Karpas-422 (cell line): Measurements from ENCODE around the gene MSANTD3. TPM values are rescaled to one million over a fixed set of nuclear protein-coding genes. Genes with fewer than 3 reads are reported as not detected.

ENCODE experiments used
- DNase-seq: peaks from one replicate; pipeline ENCODE4 v3.0.0-alpha.2; 2015
- H2AFZ ChIP-seq: fragments of 200-600 bp; sonication (generic); 2 replicates; pipeline ENCODE4 v1.6.1; 2014; ENCODE audit warnings: antibody characterized with exemption, low read length, mixed read lengths
- H3K27ac ChIP-seq: fragments of 200-600 bp; sonication (generic); 2 replicates; pipeline ENCODE4 v1.5.1; 2014; ENCODE audit warnings: mild to moderate bottlenecking, low read length, moderate library complexity
- H3K27me3 ChIP-seq: fragments of 200-600 bp; sonication (generic); 2 replicates; pipeline ENCODE4 v1.6.1; 2014; ENCODE audit warnings: low read length, mixed read lengths
- H3K36me3 ChIP-seq: fragments of 200-600 bp; sonication (generic); 2 replicates; pipeline ENCODE4 v1.6.1; 2014; ENCODE audit warnings: low read length, mixed read lengths; ENCODE audit not compliant: insufficient read depth
- H3K4me1 ChIP-seq: fragments of 200-600 bp; sonication (generic); 2 replicates; pipeline ENCODE4 v1.6.1; 2014; ENCODE audit warnings: mild to moderate bottlenecking, low read length, mixed read lengths
- H3K4me2 ChIP-seq: fragments of 200-600 bp; sonication (generic); 2 replicates; pipeline ENCODE4 v1.6.1; 2014; ENCODE audit warnings: low read length, low read depth, mild to moderate bottlenecking; ENCODE audit not compliant: poor library complexity, severe bottlenecking
- H3K4me3 ChIP-seq: fragments of 200-600 bp; sonication (generic); 2 replicates; pipeline ENCODE4 v1.5.1; 2014; ENCODE audit warnings: mild to moderate bottlenecking, antibody characterized with exemption, low read length, mixed read lengths
- H3K79me2 ChIP-seq: fragments of 200-600 bp; sonication (generic); 2 replicates; pipeline ENCODE4 v1.6.1; 2014; ENCODE audit warnings: mild to moderate bottlenecking, low read length, mixed read lengths
- H3K9ac ChIP-seq: fragments of 200-600 bp; sonication (generic); 2 replicates; pipeline ENCODE4 v1.6.0; 2014; ENCODE audit warnings: low read length
- H3K9me2 ChIP-seq: fragments of 200-600 bp; sonication (generic), shearing (Covaris generic); replicated peaks from 2 replicates; pipeline ENCODE4 v1.6.0; 2014; ENCODE audit warnings: mild to moderate bottlenecking, low read length, moderate library complexity; ENCODE audit not compliant: insufficient read depth
- H3K9me3 ChIP-seq: fragments of 300-700, 200-600 bp; sonication (generic); 2 replicates; pipeline ENCODE4 v1.6.1; 2014; ENCODE audit warnings: low read length, mixed read lengths
- H4K20me1 ChIP-seq: fragments of 200-600 bp; sonication (generic); 2 replicates; pipeline ENCODE4 v1.6.1; 2014; ENCODE audit warnings: mild to moderate bottlenecking, antibody characterized with exemption, low read length, low read depth; ENCODE audit not compliant: insufficient read depth
- total RNA-seq: library from RNA; depleted of rRNA; stranded (reverse); fragments of >200 nt; shearing (Covaris generic); gene quantifications from 2 replicates; pipeline ENCODE4 v1.2.3, GENCODE V29; 2014; ENCODE audit warnings: low replicate concordance

Gene MSANTD3
- total RNA-seq, 1 experiment from 2014 or later, result 36.4 TPM

DNA sequence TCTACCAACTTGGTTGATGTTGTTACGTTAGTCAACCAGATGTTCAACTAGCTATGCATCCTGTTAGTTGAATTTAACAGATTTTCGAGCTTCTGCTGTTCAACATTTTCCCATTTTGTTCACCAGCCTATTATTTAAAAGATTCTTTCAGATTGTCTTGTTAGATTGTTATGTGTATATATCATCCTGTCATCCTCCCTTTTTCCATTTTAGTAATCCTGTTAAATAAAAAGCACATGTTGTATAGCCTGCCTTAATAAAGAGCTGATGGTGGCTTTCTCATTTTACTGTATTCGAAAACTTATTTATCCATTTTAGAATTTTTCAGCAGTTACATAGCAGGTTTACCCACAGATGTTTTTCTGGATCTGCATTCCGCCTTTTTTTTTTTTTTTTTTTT lies 50.3 kb downstream of the MSANTD3 start:
- H3K9me3 ChIP-seq, result no peaks in the 10 kb centered on the region
- H3K9ac ChIP-seq, result no peak overlapping the region
- no peak overlapping the region for H3K27ac ChIP-seq
- no peak for DNase-seq
- no peaks in the 10 kb centered on the region for H3K27me3 ChIP-seq
- no peak overlapping the region for H3K4me3 ChIP-seq
- no peaks in the 10 kb centered on the region for H3K4me1 ChIP-seq
- no peaks in the 10 kb centered on the region for H3K36me3 ChIP-seq
- no peaks in the 10 kb centered on the region for H4K20me1 ChIP-seq
- H3K4me2 ChIP-seq, result no peak overlapping the region
- no peaks in the 10 kb centered on the region for H3K9me2 ChIP-seq
- no peak overlapping the region for H2AFZ ChIP-seq
- no peaks in the 10 kb centered on the region for H3K79me2 ChIP-seq

- H3K4me3 ChIP-seq, result no peak overlapping the region
- no peaks in the 10 kb centered on the region for H3K27me3 ChIP-seq
- no peak overlapping the region for H3K4me2 ChIP-seq
- DNase-seq, result no peak
- H3K9me2 ChIP-seq, result no peaks in the 10 kb centered on the region
- H4K20me1 ChIP-seq, result no peaks in the 10 kb centered on the region
- H3K9me3 ChIP-seq, result no peaks in the 10 kb centered on the region
- H3K4me1 ChIP-seq, result no peaks in the 10 kb centered on the region
- H2AFZ ChIP-seq, result no peak overlapping the region
- H3K9ac ChIP-seq, result no peak overlapping the region
- no peak overlapping the region for H3K27ac ChIP-seq
- H3K79me2 ChIP-seq, result no peaks in the 10 kb centered on the region
- no peaks in the 10 kb centered on the region for H3K36me3 ChIP-seq
Observed at GRCh38 chr9:100478192-100478591, 51.2 kb downstream of the MSANTD3 start.

DNA sequence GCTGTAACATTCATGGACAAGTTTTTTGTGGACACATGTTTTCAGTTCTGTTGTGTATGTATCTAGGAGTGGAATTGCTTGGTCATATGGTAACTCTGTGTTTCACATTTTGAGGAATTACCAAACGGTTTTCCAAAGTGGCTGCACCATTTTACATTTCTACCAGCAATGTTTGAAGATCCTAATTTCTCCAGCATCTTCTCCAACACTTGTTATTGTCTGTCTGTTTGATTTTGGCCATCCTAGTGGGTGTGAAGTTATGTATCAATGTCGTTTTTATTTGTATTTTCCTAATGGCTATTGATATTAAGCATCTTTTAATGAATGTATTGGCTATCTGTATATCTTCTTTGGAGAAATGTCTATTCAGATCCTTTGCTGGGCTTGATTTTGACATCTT lies 52.9 kb downstream of the MSANTD3 start:
- Histone ChIP-seq H2AFZ (no peak overlapping the region), H3K79me2 (no peaks in the 10 kb centered on the region), H3K9me3 (no peaks in the 10 kb centered on the region), H3K27me3 (no peaks in the 10 kb centered on the region), H3K4me2 (no peak overlapping the region), H3K9me2 (no peaks in the 10 kb centered on the region), H3K9ac (no peak overlapping the region), H3K4me3 (no peak overlapping the region), H3K27ac (no peak overlapping the region), H3K4me1 (no peaks in the 10 kb centered on the region), H3K36me3 (no peaks in the 10 kb centered on the region), H4K20me1 (no peaks in the 10 kb centered on the region)
- DNase-seq, result no peak

GRCh38 chr9:100485196-100485595 lies 58.3 kb downstream of the MSANTD3 start:
- no peaks in the 10 kb centered on the region for H3K9me2 ChIP-seq
- H3K79me2 ChIP-seq, result no peaks in the 10 kb centered on the region
- no peak overlapping the region for H3K9ac ChIP-seq
- H2AFZ ChIP-seq, result no peak overlapping the region
- H3K4me1 ChIP-seq, result no peaks in the 10 kb centered on the region
- H4K20me1 ChIP-seq, result no peaks in the 10 kb centered on the region
- H3K36me3 ChIP-seq, result no peaks in the 10 kb centered on the region
- no peaks in the 10 kb centered on the region for H3K27me3 ChIP-seq
- no peak overlapping the region for H3K4me2 ChIP-seq
- no peak overlapping the region for H3K27ac ChIP-seq
- H3K4me3 ChIP-seq, result no peak overlapping the region
- no peak for DNase-seq
- no peaks in the 10 kb centered on the region for H3K9me3 ChIP-seq

- Histone ChIP-seq H3K4me2 (no peak overlapping the region), H3K27me3 (no peaks in the 10 kb centered on the region), H2AFZ (no peak overlapping the region), H3K4me1 (no peaks in the 10 kb centered on the region), H3K9me3 (no peaks in the 10 kb centered on the region), H3K4me3 (no peak overlapping the region), H3K9ac (no peak overlapping the region), H3K9me2 (no peaks in the 10 kb centered on the region), H3K27ac (no peak overlapping the region), H3K79me2 (no peaks in the 10 kb centered on the region), H4K20me1 (no peaks in the 10 kb centered on the region), H3K36me3 (no peaks in the 10 kb centered on the region)
- DNase-seq, result no peak
Observed at GRCh38 chr9:100486479-100487176, 59.7 kb downstream of the MSANTD3 start.

DNA sequence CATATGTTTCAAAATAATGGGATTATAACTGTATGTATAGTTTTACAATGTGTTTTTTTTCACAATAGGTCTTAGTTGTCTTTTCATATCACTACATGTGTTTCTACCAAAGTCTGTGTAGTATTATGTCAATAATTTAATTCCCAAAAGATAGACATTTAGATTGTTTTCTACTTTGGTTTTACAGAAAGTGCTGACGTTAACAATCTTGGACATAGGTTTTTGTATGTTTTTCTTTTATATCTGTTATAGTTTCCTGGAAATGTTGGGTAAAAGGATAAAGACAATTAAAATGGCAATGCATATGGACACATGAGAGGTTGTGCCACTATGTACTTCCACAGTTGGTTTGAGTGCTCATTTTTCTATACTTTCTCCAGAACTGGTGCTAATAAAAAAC lies 61.2 kb downstream of the MSANTD3 start:
- Histone ChIP-seq H3K4me2 (no peak overlapping the region), H3K27ac (no peak overlapping the region), H2AFZ (no peak overlapping the region), H3K4me1 (no peaks in the 10 kb centered on the region), H3K27me3 (no peaks in the 10 kb centered on the region), H3K9me3 (no peaks in the 10 kb centered on the region), H3K36me3 (no peaks in the 10 kb centered on the region), H3K9ac (no peak overlapping the region), H3K79me2 (no peaks in the 10 kb centered on the region), H4K20me1 (no peaks in the 10 kb centered on the region), H3K4me3 (no peak overlapping the region), H3K9me2 (no peaks in the 10 kb centered on the region)
- no peak for DNase-seq

DNA sequence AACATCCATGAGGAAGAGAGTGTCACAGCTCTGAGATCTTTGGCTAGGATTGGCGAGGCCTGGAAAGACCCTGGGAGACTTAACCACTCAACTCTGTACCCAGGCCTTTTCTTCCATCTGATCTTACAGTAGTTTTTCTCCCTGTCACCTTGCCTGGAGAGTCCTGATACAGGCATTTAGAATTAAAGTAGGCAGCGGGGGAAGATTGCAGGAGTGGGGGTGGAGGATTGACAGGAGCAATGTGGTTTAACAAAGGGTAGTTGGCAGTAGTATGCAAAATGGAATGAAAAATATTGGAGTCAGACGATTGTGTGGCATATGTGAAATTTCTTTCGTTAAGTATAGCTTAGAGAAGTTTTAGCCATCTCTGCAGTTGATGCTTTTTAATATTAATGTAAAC lies 62.9 kb downstream of the MSANTD3 start:
- no peak overlapping the region for H3K9ac ChIP-seq
- no peaks in the 10 kb centered on the region for H3K79me2 ChIP-seq
- no peak overlapping the region for H3K4me3 ChIP-seq
- H3K36me3 ChIP-seq, result no peaks in the 10 kb centered on the region
- no peak overlapping the region for H3K4me2 ChIP-seq
- no peaks in the 10 kb centered on the region for H4K20me1 ChIP-seq
- no peaks in the 10 kb centered on the region for H3K9me2 ChIP-seq
- no peak overlapping the region for H3K27ac ChIP-seq
- no peaks in the 10 kb centered on the region for H3K4me1 ChIP-seq
- no peaks in the 10 kb centered on the region for H3K27me3 ChIP-seq
- no peaks in the 10 kb centered on the region for H3K9me3 ChIP-seq
- no peak for DNase-seq
- H2AFZ ChIP-seq, result no peak overlapping the region

- no peak for DNase-seq
Observed at GRCh38 chr9:100492952-100493351, 66.0 kb downstream of the MSANTD3 start.

More at GRCh38 chr9:100492952-100493351, 66.0 kb downstream of the MSANTD3 start:
- Histone ChIP-seq H3K4me2 (no peak overlapping the region), H3K9me2 (no peaks in the 10 kb centered on the region), H3K9me3 (no peaks in the 10 kb centered on the region), H3K27me3 (no peaks in the 10 kb centered on the region), H3K79me2 (no peaks in the 10 kb centered on the region), H3K27ac (no peak overlapping the region), H3K36me3 (no peaks in the 10 kb centered on the region), H3K9ac (no peak overlapping the region), H2AFZ (no peak overlapping the region), H3K4me3 (no peak overlapping the region), H3K4me1 (no peaks in the 10 kb centered on the region), H4K20me1 (no peaks in the 10 kb centered on the region)
